GOT3 (cell line): ENCODE data around the gene L3MBTL2.

Experiments used
- DNase-seq: peaks from one replicate; lab custom pipeline; 2025; ENCODE audit warnings: mixed read lengths; lab: John Stamatoyannopoulos, UW

Gene L3MBTL2

DNA sequence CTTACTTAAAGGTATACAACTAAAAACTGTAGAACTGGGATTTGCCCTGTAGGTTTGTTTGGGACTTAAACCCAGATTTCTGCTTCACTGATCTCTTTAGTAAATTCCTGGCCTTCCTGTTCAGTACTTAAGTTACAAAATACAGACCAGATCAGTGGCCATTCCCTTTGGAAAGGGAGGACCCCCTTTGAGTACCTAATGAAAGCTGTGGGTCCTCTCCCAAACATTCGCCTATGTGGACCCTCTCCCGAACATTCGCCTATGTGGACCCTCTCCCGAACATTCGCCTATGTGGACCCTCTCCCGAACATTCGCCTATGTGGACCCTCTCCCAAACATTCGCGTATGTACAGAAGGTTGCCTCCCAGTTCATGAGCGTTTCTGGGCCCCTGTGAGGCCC, 10.3 kb downstream of the L3MBTL2 start:
- no peak for DNase-seq

DNA sequence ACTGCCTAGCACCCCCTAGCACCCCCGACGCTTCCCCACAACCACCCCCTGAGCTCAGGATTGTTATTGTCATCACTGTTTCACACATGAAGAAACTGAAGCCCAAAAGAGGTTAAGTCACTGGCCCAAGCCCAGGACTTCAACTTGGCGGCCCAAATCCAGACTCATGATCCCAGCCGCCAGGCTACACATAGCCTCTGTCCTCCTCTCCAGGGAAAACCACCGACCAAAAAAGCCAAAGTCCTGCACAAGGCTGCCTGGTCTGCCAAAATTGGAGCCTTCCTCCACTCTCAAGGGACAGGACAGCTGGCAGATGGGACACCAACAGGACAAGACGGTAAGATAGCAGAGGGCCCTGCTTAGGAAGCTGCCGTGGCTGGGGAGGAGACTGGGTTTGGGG, 10.8 kb downstream of the L3MBTL2 start:
- no peak for DNase-seq

- DNase-seq, result no peak
These were observed 11.9 kb downstream of the L3MBTL2 start for GRCh38 chr22:41216984-41217383.

- DNase-seq, result no peak
These were observed 12.5 kb downstream of the L3MBTL2 start for GRCh38 chr22:41217553-41218157.

DNA sequence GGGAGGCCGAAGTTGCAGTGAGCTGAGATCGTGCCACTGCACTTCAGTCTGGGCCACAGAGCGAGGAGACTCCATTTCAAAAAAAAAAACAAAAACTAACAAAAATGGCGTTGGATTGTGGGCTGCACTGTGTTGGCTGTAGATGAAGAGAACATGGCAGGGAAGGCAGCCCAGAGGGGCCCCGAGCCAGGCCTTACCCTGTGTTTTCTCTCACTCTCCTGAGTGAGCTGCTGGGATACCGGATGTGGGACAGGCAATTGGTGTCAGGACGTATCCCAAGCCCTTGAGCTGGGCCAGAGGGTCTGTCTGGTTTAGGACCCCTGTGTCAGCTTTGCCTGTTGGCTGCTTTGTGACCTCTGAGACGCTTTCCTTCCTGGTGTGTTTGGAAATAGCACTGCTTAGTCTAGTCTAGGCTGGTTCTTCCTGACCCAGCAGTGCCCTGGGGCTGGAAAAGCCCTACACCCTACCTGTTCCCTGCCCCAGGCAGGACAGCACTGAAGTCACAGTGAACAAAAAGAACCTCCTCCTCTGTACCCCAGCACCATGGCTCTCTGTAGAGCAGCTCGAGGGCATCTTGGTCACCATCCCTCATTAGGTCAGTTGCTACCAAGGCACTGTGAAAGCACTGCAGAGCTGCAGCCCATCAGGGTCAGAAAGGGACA, 17.9 kb downstream of the L3MBTL2 start:
- DNase-seq, result no peak

DNA sequence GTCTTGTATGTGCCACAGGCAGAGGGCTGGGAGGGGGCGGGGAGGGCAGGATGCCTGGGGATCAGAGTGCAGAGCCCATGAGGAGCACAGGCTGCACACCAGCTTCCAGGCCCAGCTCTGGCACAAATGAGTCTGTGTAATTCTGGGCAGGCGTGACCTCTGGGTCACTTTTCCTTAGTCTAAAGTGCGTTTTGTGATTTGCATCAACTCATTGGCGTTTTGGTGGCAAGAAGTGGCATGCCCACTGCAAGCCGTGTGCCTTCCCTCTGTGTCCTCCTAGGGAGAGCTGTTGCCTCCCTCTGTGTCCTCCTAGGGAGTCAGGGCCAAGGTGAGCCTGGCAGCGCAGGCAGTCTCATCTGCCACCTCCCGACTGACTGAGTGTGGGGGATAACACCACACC, 18.4 kb downstream of the L3MBTL2 start:
- no peak for DNase-seq

- DNase-seq, result no peak
These were observed 21.9 kb downstream of the L3MBTL2 start for GRCh38 chr22:41226723-41227655.

DNA sequence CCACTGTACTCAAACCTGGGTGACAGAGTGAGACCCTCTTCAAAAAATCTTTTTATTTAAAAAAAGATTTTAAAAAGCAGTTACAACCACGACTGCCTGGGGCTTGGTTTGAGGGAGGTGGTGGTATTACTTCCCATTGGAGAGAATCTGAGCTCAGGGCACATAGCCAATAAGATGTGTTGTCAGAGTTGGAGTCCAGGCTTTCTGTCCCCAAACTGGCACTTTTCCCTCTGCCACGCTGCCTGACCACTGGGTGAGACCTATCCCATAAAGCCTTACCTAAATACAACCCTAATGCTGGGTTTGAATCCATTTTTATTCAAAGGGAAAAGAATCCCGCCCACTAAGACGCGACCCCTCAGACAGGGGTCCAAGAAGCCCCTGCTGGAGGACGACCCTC, 24.1 kb downstream of the L3MBTL2 start:
- DNase-seq, result no peak

GRCh38 chr22:41229730-41230400, 24.8 kb downstream of the L3MBTL2 start:
- DNase-seq, result no peak

DNA sequence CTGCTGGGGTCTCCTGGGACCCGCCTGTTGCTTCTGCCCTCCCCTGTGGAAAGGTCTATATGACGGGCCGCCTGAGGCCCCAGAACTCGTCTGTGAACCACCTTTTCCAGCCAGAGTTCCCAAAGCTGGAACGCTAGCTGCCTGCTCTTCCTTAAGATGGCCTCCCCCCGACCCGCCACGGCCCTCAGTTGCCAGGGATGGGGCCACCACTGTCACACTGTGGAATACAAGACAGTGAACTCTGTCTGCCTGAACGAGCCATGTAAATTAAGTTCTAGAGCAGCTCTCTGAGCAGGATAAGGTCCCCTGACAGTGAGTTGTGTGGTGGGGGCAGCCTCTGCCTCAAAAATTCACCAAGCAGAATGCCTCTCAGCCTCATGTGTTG, 25.3 kb downstream of the L3MBTL2 start:
- no peak for DNase-seq

- DNase-seq, result no peak
These were observed 26.3 kb downstream of the L3MBTL2 start for GRCh38 chr22:41231369-41231768.

GRCh38 chr22:41234815-41235695, 29.9 kb downstream of the L3MBTL2 start:
- DNase-seq, result no peak

- no peak for DNase-seq
These were observed 32.1 kb downstream of the L3MBTL2 start for GRCh38 chr22:41237036-41237706.

DNA sequence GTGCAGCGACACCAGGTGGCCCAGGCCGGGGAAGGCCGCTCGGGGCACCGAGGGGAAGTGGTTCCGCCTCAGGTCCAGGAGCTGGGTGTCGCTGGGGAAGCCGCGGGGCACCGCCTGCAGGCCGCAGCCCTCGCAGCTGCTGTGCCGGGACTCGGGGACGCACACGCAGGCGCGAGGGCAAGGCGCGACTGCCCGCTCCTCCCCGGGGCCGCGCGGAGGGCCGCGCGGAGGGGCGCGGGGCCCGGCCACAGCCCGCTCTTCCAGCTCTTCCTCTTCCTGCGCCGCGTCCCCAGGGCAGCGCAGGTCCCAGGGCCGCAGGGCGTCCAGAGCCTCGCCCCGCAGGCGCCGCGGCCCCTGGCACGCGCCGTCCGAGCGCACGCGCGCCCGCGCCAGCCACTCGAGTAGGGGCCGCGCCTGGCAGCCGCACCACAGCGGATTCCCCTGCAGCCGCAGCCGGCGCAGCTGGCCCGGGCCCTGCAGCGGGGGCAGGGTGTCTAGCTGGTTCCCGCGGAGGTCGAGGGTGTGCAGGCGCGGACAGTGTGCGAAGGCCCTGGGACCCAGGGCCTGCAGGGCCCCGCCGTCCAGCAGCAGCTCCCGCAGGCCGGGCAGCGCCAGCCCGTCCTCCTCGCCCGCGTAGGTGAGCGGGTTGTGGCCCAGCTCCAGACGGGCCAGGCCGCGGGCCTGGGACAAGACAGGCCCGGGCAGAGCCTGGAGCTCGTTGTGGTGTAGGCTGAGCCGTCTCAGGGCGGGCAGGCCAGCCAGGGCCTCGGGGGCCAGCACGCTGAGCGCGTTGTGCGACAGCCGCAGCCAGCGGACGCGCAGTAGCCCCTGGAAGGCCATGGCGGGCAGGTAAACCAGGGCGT, 32.8 kb downstream of the L3MBTL2 start:
- no peak for DNase-seq

- no peak for DNase-seq
These were observed 33.7 kb downstream of the L3MBTL2 start for GRCh38 chr22:41238570-41239442.

- DNase-seq, result no peak
These were observed 34.5 kb downstream of the L3MBTL2 start for GRCh38 chr22:41239443-41240128.

DNA sequence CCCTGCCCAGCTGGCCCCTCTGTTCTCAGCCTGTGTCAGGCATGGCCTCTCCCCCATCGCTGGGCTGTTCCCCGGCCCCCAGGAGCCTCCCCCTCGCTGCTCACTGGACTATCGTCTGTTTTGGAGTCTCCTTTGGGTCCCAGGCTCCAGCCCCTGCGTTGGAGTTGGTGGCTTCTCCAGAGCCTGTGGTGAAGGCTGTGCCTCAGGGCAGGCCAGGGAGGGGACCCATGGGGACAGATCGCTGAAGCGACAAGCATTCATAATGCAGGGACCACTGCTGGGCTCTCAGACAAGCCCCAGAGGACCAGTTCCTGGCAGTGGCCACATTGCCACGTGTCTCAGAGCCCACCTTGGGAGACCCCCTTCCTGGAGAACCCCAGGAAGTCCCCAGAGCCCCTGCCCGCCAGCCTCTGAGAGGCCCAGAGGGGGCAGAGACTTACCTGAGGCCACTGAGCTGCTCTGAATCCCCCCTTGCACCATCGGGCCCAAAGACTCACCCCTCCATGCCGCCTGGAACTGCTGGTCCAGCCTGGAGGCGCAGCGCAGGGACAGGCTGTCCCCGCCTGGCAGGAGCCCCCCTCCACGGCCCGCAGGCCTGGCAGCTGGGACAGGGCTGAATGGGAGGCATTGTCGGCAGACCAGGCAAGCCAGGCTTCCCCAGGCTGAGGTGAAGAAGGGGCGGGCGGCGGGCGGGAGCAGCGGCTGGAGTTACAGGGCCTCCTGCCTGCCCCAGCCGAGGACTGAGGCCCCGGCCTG, 35.4 kb downstream of the L3MBTL2 start, which contains the start of gene CHADL:
CHADL (minus strand) TSS at position 555 of the 756 bp plus-strand sequence; CDS start at position 505, 50 bp downstream.
- DNase-seq, result no peak
